Measurements from ENCODE around the gene MUC6.

MUC6 gene

DNA sequence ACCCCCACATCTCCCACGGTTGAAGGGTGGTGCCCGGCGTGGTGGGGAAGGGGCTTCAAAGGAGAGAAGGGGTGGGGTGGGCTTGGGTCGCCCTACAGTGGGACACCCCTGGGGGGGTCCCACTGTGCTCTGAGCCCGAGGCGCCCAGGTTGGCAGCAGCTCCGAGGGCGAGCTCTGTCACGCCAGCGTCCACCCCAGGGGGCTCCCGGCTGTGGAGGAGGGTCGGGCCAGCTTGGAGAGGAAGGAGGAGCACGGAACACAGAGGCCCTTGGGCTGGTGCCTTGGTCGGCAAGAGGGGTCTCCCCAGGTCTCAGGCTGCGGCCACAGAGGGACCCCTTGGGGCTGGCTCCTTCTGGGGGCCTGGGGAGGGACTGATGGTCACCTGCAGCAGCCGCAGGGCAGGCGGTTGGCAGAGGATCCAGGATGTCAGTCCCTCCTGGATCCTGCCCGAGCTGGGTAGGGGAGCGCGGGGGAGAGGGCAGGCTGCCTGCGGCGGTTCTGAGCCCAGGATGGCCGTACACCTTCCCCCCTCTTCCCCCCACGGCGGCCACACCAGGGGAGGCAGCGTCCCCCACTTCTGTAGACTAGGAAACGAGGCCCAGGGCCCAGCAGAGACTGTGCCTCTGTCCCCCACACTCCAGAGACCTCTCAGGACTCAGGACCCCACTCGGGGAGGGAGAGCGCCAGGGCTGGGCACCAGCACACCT, 788 bp downstream of the MUC6 start:
- H3K27ac ChIP-seq (ENCODE audit: low read length), result no peak overlapping the region
- WGBS (ENCODE audit: insufficient coverage, insufficient read length), result no CpG with 5 or more reads among the region's 29 CpGs
- DNase-seq (ENCODE audit: low read depth, low spot score), result no peak

DNA sequence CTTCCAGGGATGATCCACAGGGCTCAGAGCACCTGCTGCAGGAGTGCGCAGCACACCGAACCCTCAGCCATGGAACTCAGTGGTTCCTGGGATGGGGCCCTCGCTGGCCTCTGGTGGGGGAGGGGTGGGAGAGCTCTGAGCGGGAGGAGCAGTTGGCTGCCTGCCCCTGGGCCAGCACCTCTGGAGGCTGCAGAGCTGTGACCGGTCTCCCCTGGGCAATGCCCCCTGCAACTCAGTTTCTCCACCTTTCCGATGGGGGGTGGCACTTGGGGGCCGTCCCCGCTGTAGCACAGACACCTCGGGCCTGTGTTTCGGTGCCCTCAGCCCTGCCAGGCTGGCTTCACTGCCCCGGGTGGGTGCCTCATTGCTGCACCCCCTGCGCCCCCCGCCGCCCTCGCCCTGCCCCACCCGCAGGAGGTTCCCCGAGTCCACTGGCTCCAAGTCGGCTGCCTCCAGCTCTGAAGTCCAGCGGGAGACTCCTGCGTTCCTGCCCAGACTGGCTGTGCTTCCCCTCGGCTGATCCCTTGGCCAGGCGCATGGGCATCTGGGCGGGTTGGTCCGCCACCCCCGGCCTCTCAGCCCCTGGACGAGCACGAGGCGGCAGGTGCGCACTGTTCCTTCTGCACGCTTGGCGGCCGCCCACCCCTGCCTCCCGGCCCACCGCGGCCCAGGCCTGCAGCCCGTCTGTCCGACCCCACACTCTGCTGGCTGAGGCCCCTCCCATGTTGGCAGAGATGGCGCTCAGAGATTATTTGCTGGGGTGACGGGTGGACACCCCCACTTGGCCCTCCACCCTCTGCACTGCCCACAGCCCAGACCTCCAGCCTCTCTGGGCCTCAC, 1.8 kb downstream of the MUC6 start:
- H3K4me1 ChIP-seq (ENCODE audit: control insufficient read depth, insufficient read depth, low read length), result no peaks in the 10 kb centered on the region
- no peaks in the 10 kb centered on the region for H3K27me3 ChIP-seq (ENCODE audit: control insufficient read depth, insufficient read depth, low read length)
- H3K36me3 ChIP-seq (ENCODE audit: control insufficient read depth, insufficient read depth, low read length), result no peaks in the 10 kb centered on the region; the same call in 1 of the 2 replicates
- no CpG with 5 or more reads among the region's 39 CpGs for WGBS (ENCODE audit: insufficient coverage, insufficient read length)
- no peak overlapping the region for H3K27ac ChIP-seq (ENCODE audit: low read length)
- no peak overlapping the region for H3K4me3 ChIP-seq (ENCODE audit: low read length)
- no peak for DNase-seq (ENCODE audit: low read depth, low spot score)
- no peaks in the 10 kb centered on the region for H3K9me3 ChIP-seq (ENCODE audit: control insufficient read depth, insufficient read depth, low read length)

More for the DNA sequence above, 788 bp downstream of the MUC6 start:
- no peaks in the 10 kb centered on the region for H3K4me1 ChIP-seq (ENCODE audit: control insufficient read depth, insufficient read depth, low read length)
- H3K36me3 ChIP-seq (ENCODE audit: control insufficient read depth, insufficient read depth, low read length), result no peaks in the 10 kb centered on the region; the same call in 1 of the 2 replicates
- H3K9me3 ChIP-seq (ENCODE audit: control insufficient read depth, insufficient read depth, low read length), result no peaks in the 10 kb centered on the region
- no peak overlapping the region for H3K4me3 ChIP-seq (ENCODE audit: low read length)
- H3K27me3 ChIP-seq (ENCODE audit: control insufficient read depth, insufficient read depth, low read length), result no peaks in the 10 kb centered on the region

- H3K4me3 ChIP-seq (ENCODE audit: low read length), result no peak overlapping the region
- no peaks in the 10 kb centered on the region for H3K4me1 ChIP-seq (ENCODE audit: control insufficient read depth, insufficient read depth, low read length)
- no peaks in the 10 kb centered on the region; the same call in 1 of the 2 replicates for H3K36me3 ChIP-seq (ENCODE audit: control insufficient read depth, insufficient read depth, low read length)
- H3K9me3 ChIP-seq (ENCODE audit: control insufficient read depth, insufficient read depth, low read length), result no peaks in the 10 kb centered on the region
- H3K27me3 ChIP-seq (ENCODE audit: control insufficient read depth, insufficient read depth, low read length), result no peaks in the 10 kb centered on the region
- no peak for DNase-seq (ENCODE audit: low read depth, low spot score)
- no peak overlapping the region for H3K27ac ChIP-seq (ENCODE audit: low read length)
- no CpG with 5 or more reads among the region's 8 CpGs for WGBS (ENCODE audit: insufficient coverage, insufficient read length)
These were observed 2.5 kb downstream of the MUC6 start for GRCh38 chr11:1034001-1034400.

DNA sequence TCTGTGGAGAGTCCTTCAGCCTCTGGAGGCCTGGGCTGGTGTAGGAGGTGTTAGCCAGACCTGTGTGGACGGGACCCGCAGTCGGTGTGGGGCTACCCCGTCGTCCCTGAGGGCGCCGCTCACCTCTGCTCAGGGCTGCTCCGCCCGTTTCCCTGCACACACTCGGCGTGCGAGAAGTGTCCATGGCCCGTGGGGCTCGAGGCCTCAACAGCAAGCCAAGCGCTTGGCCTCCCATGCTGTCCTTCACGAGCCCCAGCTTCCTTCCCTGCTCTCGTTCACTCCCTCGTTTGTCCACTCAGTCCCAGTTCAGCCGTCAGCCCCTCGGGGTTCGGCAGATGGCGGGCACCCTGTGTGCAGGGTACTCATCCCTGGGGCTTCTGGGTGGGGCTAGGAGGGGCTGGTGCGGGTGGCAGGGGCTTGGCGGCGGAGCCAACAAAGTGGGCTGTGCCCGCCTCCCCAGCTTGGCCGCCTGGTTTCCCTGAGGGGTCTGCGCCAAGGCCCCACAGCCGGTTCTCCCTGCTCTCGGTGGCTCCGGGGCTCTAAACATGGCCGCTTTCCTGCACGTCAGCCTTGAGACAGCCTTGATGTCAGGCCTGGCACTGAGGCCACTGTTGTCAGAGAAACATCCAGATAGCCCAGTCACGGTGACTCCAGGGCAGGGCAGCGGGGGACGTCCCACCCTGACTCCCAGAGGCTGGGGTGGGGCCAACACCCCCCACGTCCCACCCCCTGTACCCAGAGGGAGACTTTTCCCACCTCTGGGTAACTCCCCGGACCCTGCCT, 3.3 kb downstream of the MUC6 start:
- Histone ChIP-seq H3K4me1 (ENCODE audit: control insufficient read depth, insufficient read depth, low read length) (no peaks in the 10 kb centered on the region), H3K9me3 (ENCODE audit: control insufficient read depth, insufficient read depth, low read length) (no peaks in the 10 kb centered on the region), H3K4me3 (ENCODE audit: low read length) (no peak overlapping the region), H3K36me3 (ENCODE audit: control insufficient read depth, insufficient read depth, low read length) (no peaks in the 10 kb centered on the region; the same call in 1 of the 2 replicates), H3K27me3 (ENCODE audit: control insufficient read depth, insufficient read depth, low read length) (no peaks in the 10 kb centered on the region), H3K27ac (ENCODE audit: low read length) (no peak overlapping the region)
- WGBS (ENCODE audit: insufficient coverage, insufficient read length), result no CpG with 5 or more reads among the region's 38 CpGs
- no peak for DNase-seq (ENCODE audit: low read depth, low spot score)

DNA sequence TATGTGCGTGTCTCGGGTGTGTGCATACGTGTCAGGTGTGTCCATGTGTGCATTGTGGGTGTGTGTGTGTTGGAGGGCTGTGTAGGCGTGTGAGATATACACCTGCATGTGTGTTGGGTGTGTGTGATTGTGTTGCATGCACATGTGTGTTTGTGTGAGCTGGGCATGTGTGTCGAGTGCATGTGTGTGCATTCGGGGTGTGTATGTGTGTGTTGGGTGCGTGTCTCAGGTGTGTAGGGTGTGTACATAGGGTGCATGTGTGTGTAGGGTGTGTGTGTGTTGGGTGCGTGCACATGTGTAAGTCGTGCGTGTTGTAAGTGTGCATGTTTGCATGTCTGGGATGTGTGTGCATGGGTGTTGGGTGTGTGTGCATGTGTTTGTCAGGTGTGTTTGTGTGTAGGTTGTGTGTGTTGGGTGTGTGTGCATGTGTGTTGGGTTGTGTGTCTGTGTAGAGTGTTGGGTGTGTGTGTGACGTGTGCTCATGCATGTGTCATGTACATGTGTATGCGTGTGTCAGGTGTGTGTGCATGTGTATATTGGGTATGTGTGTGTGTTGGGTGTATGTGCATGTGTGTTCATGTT, 4.1 kb downstream of the MUC6 start:
- 100% methylated on average over 3 of the region's 12 CpGs for WGBS (ENCODE audit: insufficient coverage, insufficient read length)
- Histone ChIP-seq H3K36me3 (ENCODE audit: control insufficient read depth, insufficient read depth, low read length) (no peaks in the 10 kb centered on the region; the same call in 1 of the 2 replicates), H3K4me3 (ENCODE audit: low read length) (no peak overlapping the region), H3K27me3 (ENCODE audit: control insufficient read depth, insufficient read depth, low read length) (no peaks in the 10 kb centered on the region), H3K9me3 (ENCODE audit: control insufficient read depth, insufficient read depth, low read length) (no peaks in the 10 kb centered on the region), H3K27ac (ENCODE audit: low read length) (no peak overlapping the region), H3K4me1 (ENCODE audit: control insufficient read depth, insufficient read depth, low read length) (no peaks in the 10 kb centered on the region)
- DNase-seq (ENCODE audit: low read depth, low spot score), result no peak

GRCh38 chr11:1031121-1031899, 5.2 kb downstream of the MUC6 start:
- DNase-seq (ENCODE audit: low read depth, low spot score), result no peak
- no peaks in the 10 kb centered on the region; the same call in 1 of the 2 replicates for H3K36me3 ChIP-seq (ENCODE audit: control insufficient read depth, insufficient read depth, low read length)
- no peaks in the 10 kb centered on the region for H3K27me3 ChIP-seq (ENCODE audit: control insufficient read depth, insufficient read depth, low read length)
- H3K4me1 ChIP-seq (ENCODE audit: control insufficient read depth, insufficient read depth, low read length), result no peaks in the 10 kb centered on the region
- H3K9me3 ChIP-seq (ENCODE audit: control insufficient read depth, insufficient read depth, low read length), result no peaks in the 10 kb centered on the region
- WGBS (ENCODE audit: insufficient coverage, insufficient read length), result no CpG with 5 or more reads among the region's 30 CpGs
- H3K27ac ChIP-seq (ENCODE audit: low read length), result no peak overlapping the region
- H3K4me3 ChIP-seq (ENCODE audit: low read length), result no peak overlapping the region

GRCh38 chr11:1030556-1030955, 6.0 kb downstream of the MUC6 start:
- H3K36me3 ChIP-seq (ENCODE audit: control insufficient read depth, insufficient read depth, low read length), result no peaks in the 10 kb centered on the region; the same call in 1 of the 2 replicates
- H3K9me3 ChIP-seq (ENCODE audit: control insufficient read depth, insufficient read depth, low read length), result no peaks in the 10 kb centered on the region
- no peak for DNase-seq (ENCODE audit: low read depth, low spot score)
- no CpG with 5 or more reads among the region's 20 CpGs for WGBS (ENCODE audit: insufficient coverage, insufficient read length)
- H3K4me1 ChIP-seq (ENCODE audit: control insufficient read depth, insufficient read depth, low read length), result no peaks in the 10 kb centered on the region
- H3K4me3 ChIP-seq (ENCODE audit: low read length), result no peak overlapping the region
- H3K27me3 ChIP-seq (ENCODE audit: control insufficient read depth, insufficient read depth, low read length), result no peaks in the 10 kb centered on the region
- H3K27ac ChIP-seq (ENCODE audit: low read length), result no peak overlapping the region

GRCh38 chr11:1030086-1030485, 6.4 kb downstream of the MUC6 start:
- Histone ChIP-seq H3K9me3 (ENCODE audit: control insufficient read depth, insufficient read depth, low read length) (no peaks in the 10 kb centered on the region), H3K36me3 (ENCODE audit: control insufficient read depth, insufficient read depth, low read length) (no peaks in the 10 kb centered on the region; the same call in 1 of the 2 replicates), H3K4me1 (ENCODE audit: control insufficient read depth, insufficient read depth, low read length) (no peaks in the 10 kb centered on the region), H3K27me3 (ENCODE audit: control insufficient read depth, insufficient read depth, low read length) (no peaks in the 10 kb centered on the region), H3K27ac (ENCODE audit: low read length) (no peak overlapping the region), H3K4me3 (ENCODE audit: low read length) (no peak overlapping the region)
- no peak for DNase-seq (ENCODE audit: low read depth, low spot score)
- WGBS (ENCODE audit: insufficient coverage, insufficient read length), result no CpG with 5 or more reads among the region's 16 CpGs

DNA sequence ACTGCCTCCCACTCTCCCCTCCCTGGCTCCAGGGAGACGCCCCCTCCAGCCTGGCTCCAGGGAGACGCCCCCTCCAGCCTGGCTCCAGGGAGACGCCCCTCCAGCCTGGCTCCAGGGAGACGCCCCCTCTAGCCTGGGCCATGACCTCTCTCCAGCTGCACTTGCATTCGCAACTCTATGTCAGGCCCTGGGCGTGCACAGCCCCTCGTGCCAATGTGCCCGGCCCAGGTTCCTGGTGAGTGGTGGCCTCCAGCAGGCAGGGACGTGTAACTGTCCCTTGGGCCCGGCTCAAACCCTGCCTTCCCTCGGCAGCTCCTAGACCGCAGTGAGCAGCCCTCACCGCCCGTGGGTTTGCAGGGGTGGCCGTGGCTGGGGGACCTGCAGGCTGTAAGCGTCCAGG, 6.9 kb downstream of the MUC6 start:
- H3K27me3 ChIP-seq (ENCODE audit: control insufficient read depth, insufficient read depth, low read length), result no peaks in the 10 kb centered on the region
- no peaks in the 10 kb centered on the region; the same call in 1 of the 2 replicates for H3K36me3 ChIP-seq (ENCODE audit: control insufficient read depth, insufficient read depth, low read length)
- no peak for DNase-seq (ENCODE audit: low read depth, low spot score)
- H3K4me1 ChIP-seq (ENCODE audit: control insufficient read depth, insufficient read depth, low read length), result no peaks in the 10 kb centered on the region
- H3K4me3 ChIP-seq (ENCODE audit: low read length), result no peak overlapping the region
- no peak overlapping the region for H3K27ac ChIP-seq (ENCODE audit: low read length)
- H3K9me3 ChIP-seq (ENCODE audit: control insufficient read depth, insufficient read depth, low read length), result no peaks in the 10 kb centered on the region
- WGBS (ENCODE audit: insufficient coverage, insufficient read length), result no CpG with 5 or more reads among the region's 16 CpGs

Measured in iPS DF 6.9 (cell line).